GM06990 (cell line): ENCODE results near the gene GRIN3B.

ENCODE experiments used
- DNase-seq: peaks from one replicate; pipeline ENCODE4 v3.0.0-alpha.2; 2011; ENCODE audit not compliant: insufficient read length; ENCODE audit errors: extremely low read depth
- H3K27me3 ChIP-seq: replicated peaks from 2 replicates; pipeline ENCODE4 v1.6.0; 2011; ENCODE audit warnings: low read length; ENCODE audit not compliant: control insufficient read depth, insufficient read depth
- H3K36me3 ChIP-seq: 2 replicates; pipeline ENCODE4 v1.5.1; 2011; ENCODE audit warnings: low read length; ENCODE audit not compliant: control insufficient read depth, insufficient read depth
- H3K4me3 ChIP-seq: replicated peaks from 2 replicates; pipeline ENCODE4 v1.5.1; 2011; ENCODE audit warnings: low read depth, mild to moderate bottlenecking, control low read depth, low read length
- CTCF ChIP-seq: IDR thresholded peaks from 2 replicates; pipeline ENCODE4 v1.5.1; 2011; ENCODE audit warnings: low read length, control low read depth, mild to moderate bottlenecking, inconsistent platforms; ENCODE audit not compliant: insufficient read depth, poor library complexity, severe bottlenecking

The GRIN3B gene

GRCh38 chr19:1049106-1049505, 48.9 kb downstream of the GRIN3B start:
- TF ChIP-seq CTCF = no peak
- Histone ChIP-seq H3K36me3 (peaks cover 11% of the 10 kb centered on the region), H3K4me3 (no peak overlapping the region), H3K27me3 (no peaks in the 10 kb centered on the region)
- DNase-seq = no peak

- DNase-seq = no peak
- TF ChIP-seq CTCF = no peak
- H3K27me3 ChIP-seq = no peaks in the 10 kb centered on the region
- peaks cover 10% of the 10 kb centered on the region for H3K36me3 ChIP-seq
- no peak overlapping the region for H3K4me3 ChIP-seq
Observed at GRCh38 chr19:1049800-1050199, 49.6 kb downstream of the GRIN3B start.

- H3K4me3 ChIP-seq = no peak overlapping the region
Observed at GRCh38 chr19:1050989-1051788, 51.0 kb downstream of the GRIN3B start.

DNA sequence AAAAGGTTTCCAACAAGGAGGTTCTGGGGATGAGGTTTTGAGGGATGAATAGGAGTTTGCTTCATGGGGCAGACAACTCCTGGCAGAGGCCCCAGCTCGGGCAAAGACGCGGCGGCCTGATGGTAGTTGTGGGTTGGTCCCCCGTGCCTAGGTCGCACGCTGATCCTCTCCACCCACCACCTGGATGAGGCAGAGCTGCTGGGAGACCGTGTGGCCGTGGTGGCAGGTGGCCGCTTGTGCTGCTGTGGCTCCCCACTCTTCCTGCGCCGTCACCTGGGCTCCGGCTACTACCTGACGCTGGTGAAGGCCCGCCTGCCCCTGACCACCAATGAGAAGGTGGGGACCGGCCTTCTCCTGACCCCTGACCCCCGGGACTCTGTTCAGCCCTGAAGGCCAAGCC, 51.6 kb downstream of the GRIN3B start:
- Histone ChIP-seq H3K36me3 (peaks cover 10% of the 10 kb centered on the region), H3K4me3 (no peak overlapping the region), H3K27me3 (no peaks in the 10 kb centered on the region)
- DNase-seq = no peak
- TF ChIP-seq CTCF = no peak

More at GRCh38 chr19:1050989-1051788, 51.0 kb downstream of the GRIN3B start:
- H3K27me3 ChIP-seq = no peaks in the 10 kb centered on the region
- no peak for DNase-seq
- TF ChIP-seq CTCF = no peak
- peaks cover 9% of the 10 kb centered on the region for H3K36me3 ChIP-seq

DNA sequence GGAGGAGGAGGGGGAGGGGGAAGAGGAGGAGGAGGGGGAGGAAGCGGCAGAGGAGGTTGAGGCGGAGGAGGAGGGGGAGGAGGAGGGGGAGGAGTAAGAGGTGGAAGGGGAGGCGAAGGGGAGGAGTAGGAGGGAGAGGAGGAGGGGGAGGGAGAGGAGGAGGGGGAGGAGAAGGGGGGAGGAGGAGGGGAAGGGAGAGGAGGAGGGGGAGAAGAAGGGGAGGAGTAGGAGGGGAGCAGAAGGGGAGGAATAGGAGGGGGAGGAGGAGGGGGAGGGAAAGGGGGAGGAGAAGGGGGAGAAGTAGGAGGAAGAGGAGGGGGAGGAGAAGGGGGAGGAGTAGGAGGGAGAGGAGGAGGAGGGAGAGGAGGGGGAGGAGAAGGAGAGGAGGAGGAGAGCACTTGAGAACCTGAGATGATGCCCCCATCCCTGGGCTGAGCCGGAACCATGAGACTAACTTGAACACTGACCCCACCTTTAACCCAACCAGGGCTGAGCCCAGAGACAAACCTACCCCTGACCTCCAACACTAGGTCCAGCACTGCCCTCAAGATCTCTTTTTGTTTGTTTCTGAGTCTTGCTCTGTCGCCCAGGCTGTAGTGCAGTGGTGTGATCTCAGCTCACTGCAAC, 52.2 kb downstream of the GRIN3B start:
- H3K4me3 ChIP-seq = no peak overlapping the region
- no peak for TF ChIP-seq CTCF
- peaks cover 10% of the 10 kb centered on the region for H3K36me3 ChIP-seq
- H3K27me3 ChIP-seq = no peaks in the 10 kb centered on the region
- DNase-seq = no peak
